CD4-positive, alpha-beta T cell treated with Interleukin-4 for 4 hours (primary cell): Measurements from ENCODE around the gene KCNQ1.

Experiments used
- DNase-seq: peaks from one replicate; pipeline ENCODE4 v3.0.0-alpha.2; 2020

KCNQ1 gene

DNA sequence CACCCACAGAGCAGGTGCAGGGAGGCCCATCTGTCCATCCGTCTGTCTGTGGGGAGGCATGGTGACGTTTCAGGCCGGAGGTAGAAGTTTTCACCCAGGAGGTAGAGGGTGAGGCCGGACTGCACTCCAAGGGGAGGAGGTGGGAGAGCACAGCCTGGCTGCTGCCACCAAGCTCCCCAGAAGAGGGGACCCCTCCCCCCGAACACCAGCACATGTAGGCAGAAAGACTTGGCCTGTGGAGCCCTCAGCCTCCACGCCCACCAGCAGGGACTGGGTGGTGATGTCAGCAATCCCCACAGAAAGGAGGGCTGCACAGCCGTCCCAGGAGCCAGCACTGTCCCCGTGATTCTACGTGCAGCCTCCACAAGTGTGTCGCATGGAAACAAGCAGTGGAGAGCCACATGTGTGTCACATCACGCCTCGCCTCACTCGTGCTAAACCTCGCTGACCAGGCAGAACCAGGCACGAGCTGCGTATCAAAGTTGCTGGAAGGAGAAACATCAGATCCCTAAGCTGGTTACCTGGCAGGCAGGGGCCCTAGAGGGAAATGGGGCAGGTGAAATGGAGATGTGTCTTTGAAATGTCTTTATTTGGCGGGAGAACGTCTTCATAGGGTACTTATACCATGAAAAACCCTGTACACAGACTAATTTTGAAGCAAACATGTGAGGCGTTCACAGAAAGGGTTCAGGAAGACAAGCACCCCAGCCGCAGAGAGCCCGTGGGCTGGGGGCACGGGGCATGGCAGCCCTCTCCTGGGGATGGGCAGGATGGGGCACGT, 391.7 kb downstream of the KCNQ1 start:
- DNase-seq: no peak

- no peak for DNase-seq
Measured at GRCh38 chr11:2837096-2837601, 392.3 kb downstream of the KCNQ1 start.

DNA sequence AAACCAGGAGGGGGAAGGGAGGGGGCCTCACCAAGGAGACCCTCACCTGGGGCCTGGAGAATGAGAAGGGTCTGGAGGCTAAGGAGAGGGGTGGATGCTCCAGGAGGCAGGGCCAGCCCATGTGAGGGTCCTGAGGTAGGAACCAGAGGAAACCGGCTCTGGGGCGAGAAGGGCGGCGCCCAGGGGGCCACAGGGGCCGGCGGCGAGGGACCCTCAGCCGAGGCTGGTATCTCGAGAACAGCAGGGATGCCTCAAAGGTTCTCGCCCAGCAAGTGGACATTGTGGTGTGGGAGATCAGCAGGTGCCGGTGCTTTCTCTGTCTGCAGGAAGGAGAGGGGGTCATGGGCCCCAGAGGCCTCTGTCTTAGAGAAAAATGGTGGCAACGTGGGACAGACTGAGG, 392.8 kb downstream of the KCNQ1 start:
- no peak for DNase-seq

DNA sequence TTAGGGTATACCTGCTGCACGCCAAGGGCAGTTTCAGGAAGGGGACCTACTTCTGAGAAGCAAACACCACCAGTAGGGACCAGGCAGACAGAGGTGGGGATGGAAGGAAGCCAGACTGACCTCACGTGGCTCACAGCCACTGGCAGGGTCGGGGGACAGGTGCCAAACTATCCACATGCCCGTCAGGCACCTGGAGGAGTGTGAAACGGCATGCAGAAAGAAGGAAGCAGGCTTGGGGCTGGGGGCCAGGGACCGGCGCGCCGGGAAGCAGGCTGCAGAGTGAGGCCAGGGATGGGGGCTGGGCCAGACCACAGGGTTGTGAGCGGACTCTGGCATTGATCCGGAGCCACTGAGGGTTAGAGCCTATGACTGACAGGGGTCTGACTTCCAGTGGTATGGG, 393.3 kb downstream of the KCNQ1 start:
- DNase-seq: no peak

DNA sequence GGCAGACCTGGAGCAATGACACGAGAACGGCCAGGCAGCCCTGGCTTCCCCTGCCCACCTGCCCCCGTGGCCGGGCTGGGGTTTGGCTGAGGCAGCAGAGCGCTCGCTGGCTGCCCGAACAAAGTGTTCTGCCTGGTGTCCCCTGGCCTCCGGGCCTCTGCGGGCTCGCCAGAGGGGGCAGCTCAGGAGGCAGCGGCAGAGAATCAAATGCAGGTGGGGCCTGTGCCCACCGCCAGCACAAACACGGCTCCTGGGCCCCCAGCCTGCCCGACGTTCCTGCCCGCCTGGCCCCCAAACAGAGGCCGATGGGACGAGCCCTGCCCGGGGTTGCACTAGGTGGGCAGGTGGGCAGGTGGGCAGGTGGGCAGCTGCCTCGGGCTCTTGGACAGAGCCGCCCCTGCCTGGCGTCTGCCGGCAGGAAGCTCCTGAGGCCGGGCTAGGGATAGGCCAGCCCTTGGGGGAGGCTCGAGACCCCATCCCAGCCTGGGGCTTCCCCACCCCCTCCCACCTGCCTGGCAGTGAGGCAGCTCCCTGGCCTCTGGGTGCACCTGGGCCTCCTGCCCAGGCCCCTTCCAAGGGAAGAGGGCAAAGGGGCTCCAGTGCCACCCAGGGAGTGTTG, 394.0 kb downstream of the KCNQ1 start:
- DNase-seq: no peak

DNA sequence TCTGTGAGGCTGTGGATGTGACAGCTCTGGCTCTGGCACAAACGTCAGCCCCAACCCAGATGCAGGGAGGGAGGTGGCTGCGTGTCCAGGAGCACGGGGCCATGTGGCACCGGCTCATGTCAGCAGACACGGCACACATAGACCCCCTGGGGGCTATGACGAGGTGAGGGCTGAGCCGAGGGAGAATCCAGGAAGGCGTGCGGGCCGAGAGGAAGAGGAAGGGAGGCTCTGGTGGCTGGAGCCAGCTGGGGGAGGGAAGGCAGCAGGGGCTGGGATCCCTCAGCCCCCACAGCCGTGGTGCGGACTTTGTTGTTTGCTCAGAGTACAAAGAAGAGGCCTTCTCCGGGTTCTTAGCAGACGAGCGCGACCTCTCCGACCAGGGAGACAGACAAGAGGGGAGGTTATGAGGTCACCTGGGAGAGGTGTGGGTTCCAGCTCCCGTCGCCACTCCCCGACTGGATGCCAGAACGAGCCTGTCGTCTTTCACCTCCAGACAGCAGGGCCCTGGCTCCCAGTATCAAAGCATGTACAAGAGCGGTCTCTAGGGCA, 394.7 kb downstream of the KCNQ1 start:
- DNase-seq: no peak

DNA sequence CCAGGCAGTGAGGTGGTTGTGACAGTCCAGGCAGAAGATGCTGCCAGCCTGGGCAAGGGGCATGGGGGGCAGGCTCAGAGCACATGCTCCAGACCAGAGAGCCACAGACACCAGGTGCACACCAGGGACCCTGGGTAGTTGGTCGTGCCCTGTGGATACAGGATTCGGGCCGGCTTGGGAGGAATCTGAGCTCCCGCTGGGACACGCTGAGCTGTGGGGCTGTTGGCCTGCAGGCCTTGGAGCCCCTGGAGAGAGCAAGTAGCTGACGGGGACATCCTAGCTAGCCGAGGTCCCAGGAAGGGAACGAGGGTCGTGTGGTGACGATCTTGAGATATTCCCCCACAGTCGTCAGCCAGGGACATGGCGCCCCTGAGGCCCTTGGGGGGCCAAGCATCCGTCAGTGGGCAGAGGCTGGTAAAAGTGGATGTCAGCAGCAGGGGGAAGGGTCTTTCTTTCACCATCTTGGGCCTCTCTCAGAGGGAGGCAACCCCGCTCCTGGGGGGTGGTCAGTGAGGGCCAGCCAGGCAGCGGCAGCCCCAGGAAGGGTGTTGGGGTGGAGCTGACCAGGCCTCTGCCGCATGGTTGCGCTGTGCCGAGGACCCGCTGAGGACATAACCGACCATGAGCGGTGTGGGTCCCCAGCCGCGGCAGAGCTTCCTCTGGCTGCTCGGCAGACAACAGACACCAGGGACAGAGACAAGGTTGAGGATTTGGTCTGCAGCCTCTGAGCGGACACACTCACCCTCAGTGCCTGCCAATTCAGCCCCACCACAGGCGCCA, 396.8 kb downstream of the KCNQ1 start:
- no peak for DNase-seq

GRCh38 chr11:2842876-2843275, 398.1 kb downstream of the KCNQ1 start:
- no peak for DNase-seq

DNA sequence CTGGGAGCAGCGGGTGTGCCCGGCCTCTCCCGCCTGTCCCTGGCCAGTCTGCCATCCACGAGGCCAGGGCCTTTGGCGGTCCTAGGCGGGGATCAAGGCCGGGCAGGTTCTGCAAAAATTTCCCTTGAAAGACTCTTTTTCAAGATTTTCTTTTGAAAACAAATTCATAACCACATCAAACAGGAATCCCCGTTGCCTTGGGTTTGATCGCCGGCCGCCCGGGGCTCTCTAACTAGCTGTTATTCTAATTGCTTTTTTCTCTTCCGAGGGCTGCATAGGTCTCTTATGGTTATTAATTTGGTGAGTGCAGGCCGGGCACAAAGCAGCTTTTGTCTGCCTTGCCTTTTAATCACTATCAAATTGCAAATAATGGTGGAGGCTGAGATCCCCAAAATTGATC, 398.7 kb downstream of the KCNQ1 start:
- DNase-seq: no peak

DNA sequence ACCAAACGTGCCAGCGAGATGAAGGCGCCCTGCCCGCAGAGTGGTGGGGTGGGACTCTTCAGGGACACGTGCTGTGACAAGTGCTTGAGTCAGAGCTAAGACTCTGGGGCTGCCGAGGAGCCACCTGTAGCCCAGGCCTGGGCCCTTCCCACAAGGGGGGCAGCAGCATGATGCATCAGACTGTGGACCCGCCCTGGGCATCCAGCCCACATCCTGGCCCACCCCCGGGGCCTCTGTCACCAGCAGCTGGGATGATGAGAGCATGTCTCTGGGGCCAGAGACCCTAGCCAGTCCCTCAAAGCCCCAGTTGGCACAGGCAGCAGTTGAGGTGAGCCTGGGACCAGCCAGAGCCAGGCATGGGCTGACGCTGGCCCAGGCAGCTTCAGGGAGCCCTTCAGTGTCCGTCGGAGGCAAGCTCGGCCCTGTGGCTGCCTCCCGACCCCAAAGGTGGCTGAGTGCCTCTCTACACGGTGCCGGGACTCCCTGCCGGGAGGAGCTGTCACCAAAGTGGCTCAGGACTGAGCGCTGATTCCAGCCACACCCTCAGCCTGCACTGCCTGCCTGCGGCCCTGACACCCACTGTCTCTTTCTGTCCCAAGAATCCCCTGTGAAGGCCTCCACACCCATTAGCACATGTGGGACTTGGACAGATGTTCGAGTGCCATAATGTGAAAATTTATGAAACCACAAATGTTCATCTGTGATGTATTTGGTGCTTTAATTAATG, 399.5 kb downstream of the KCNQ1 start:
- DNase-seq: no peak

DNA sequence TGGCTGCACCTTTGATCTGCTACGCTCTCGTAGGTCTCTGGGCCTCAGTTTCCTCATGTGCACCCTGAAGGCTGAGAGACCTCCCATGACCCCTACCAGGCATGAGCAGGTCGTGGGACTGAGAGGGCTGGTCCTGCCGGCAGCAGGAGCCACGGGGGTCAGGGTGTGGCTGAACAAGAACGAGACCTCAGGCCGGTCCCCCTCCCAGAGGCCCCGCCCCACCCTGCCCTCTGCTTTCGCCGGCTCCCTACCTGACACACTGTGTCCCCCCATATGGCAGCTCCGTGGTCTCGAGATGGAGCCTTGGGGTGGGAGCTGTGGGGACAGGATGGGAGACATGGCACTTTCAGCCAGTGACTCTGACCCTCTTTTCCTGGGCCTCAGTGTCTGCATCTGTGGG, 400.2 kb downstream of the KCNQ1 start:
- DNase-seq: no peak

DNA sequence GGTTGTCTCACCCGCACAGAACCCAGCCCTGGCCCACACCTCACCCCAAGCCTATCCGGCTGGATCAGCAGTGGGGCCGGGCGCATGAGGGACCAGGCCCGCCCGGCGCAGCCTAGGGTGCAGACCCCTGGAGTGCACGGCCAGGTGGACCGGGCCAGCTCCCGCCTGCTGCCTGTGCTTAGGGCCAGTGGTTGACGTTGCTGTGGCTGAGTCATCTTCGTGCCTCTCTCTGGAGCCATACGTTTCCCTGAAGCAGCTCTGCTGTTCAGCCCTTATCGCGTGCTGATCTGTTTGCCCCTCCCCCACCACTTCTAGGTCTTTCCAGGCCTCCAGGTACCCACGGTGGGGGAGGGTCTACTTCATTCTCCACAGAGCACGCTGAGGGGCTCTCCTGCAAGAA, 401.2 kb downstream of the KCNQ1 start:
- no peak for DNase-seq

- DNase-seq: no peak
Measured at GRCh38 chr11:2846470-2846869, 401.7 kb downstream of the KCNQ1 start.

- DNase-seq: no peak
Measured at GRCh38 chr11:2847561-2847960, 402.8 kb downstream of the KCNQ1 start.

DNA sequence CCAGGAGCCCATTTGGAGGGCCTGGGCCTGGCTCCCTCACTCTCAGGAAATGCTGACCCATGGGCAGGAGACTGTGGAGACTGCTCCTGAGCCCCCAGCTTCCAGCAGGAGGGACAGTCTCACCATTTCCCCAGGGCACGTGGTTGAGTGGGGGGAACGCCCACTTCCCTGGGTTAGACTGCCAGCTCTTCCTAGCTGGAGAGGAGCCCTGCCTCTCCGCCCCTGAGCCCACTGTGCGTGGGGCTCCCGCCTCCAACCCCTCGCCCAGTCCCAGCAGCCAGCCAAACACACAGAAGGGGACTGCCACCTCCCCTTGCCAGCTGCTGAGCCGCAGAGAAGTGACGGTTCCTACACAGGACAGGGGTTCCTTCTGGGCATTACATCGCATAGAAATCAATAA, 403.7 kb downstream of the KCNQ1 start:
- DNase-seq: no peak

- no peak for DNase-seq
Measured at GRCh38 chr11:2849994-2850770, 405.4 kb downstream of the KCNQ1 start.

- DNase-seq: no peak
Measured at GRCh38 chr11:2853401-2853800, 408.6 kb downstream of the KCNQ1 start.

GRCh38 chr11:2853997-2854560, 409.3 kb downstream of the KCNQ1 start:
- DNase-seq: no peak

- no peak for DNase-seq
Measured at GRCh38 chr11:2855162-2855561, 410.4 kb downstream of the KCNQ1 start.

GRCh38 chr11:2857276-2857675, 412.5 kb downstream of the KCNQ1 start:
- no peak for DNase-seq

GRCh38 chr11:2857918-2858317, 413.1 kb downstream of the KCNQ1 start:
- no peak for DNase-seq
